HG03354 (cell line): Measurements from ENCODE around the gene RBM7.

Experiments used
- ATAC-seq: cut with Tn5 transposase; IDR thresholded peaks from one replicate; pipeline ENCODE4 v1.9.1; 2021; ENCODE audit warnings: mild to moderate bottlenecking; ENCODE audit not compliant: unreplicated experiment, poor library complexity, severe bottlenecking

RBM7 gene

DNA sequence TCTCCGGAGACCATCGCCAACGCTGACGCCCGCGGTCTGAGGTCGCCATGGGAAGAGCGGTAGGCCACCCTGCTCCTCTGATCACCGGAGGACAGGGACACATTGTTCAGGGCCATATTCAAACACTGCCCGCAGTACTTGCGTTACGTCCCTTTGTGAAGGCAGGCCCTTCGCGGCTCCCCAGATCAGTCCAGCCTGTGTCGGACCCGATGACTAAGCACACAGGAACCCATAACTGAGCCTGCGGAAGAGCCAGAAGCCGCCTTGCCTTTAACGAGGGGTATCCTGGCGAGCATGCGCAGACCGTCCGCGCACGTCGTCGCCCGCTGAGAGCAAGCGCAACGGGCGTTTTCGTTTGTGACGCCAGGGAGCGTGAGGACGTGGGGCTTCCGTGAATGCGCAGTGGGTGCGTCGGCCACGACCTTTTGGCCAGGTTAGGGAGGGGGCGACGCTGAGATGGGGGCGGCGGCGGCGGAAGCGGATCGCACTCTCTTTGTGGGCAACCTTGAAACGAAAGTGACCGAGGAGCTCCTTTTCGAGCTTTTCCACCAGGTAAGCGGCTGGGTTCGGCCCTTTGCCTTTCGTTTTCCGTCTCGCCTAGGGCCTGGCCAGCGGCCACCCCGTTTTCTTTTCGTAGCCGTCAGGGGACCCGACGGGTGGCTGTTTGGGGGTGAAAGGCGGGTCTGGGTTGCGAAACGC, at the start of gene RBM7, which contains the start of gene C11orf71:
TSS of gene RBM7 (plus strand) at position 451 of the 699 bp plus-strand sequence. CDS start at position 457, 6 bp downstream.
TSS of gene C11orf71 (minus strand) at position 296 of the 699 bp plus-strand sequence. CDS start at position 116, 180 bp downstream.
- peak; percentile 97 for ATAC-seq

- no peak for ATAC-seq
Measured at GRCh38 chr11:114353443-114353842, 47.0 kb upstream of the RBM7 start.

GRCh38 chr11:114354076-114354475, 46.4 kb upstream of the RBM7 start:
- ATAC-seq = no peak

DNA sequence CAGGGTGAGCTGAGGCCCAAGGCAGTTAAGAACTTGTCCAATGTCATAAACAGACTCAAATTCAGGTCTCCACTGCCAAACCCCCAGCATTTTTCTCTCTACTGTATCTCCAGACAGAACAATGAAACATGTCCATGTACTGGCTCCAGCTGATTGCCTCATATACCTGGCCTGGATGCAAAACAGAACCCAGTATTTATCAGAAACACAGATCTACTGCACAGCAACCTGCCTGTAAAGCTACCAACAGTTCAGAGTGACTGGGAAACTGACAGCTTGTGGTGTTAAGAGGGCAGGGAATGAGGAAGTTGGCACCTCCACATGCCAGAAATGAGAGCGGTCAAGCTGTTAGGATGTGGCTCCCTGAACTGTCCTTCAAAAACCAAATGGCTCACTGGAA, 41.8 kb upstream of the RBM7 start:
- no peak for ATAC-seq

GRCh38 chr11:114359342-114359741, 41.1 kb upstream of the RBM7 start:
- no peak for ATAC-seq

- ATAC-seq = no peak
Measured at GRCh38 chr11:114362326-114362725, 38.1 kb upstream of the RBM7 start.

- ATAC-seq = no peak
Measured at GRCh38 chr11:114362958-114363357, 37.5 kb upstream of the RBM7 start.

DNA sequence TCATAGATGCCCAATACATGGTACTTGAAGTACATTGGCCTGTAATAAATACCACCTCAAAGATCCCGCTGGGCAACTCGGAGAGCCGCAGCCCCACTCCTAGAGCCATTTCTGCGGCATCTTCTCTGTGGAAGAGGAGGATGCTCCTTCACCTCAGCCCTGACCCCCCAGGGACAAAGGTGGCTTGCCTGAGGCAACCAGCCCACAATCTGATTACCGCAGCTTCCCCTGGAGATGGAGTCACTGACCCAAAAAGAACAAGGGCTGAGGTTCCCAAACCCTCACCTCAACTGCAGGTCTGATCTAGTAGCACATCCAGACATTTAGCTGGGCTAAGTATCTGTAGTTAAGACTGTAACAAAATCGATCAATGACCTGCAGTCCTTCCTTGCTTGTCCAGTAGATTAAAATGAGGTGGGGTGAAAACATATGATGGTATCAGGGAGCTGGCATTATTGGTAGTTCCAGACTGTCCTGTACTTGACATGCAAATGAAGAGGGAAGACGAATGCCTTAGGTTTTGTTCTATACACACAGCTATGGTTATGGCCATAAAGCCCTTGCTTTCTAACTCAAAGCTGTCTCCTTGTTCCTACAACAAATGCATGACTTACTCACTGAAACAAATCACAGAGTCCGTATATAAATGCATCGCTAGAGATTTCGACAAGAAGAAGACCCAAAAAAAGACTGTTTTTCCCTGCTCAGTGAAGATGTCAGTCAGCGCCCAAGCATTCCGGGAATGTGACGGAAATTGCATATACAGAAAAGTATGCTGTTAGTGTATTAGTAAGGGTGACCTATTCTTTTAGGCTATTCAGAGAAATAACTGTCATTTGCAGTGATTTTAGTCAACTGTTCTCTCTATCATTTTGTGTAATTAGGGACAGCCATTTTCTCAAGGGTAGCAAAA, 33.9 kb upstream of the RBM7 start:
- no peak for ATAC-seq

GRCh38 chr11:114367244-114367957, 33.1 kb upstream of the RBM7 start:
- ATAC-seq = no peak

- no peak for ATAC-seq
Measured at GRCh38 chr11:114368918-114369680, 31.4 kb upstream of the RBM7 start.

DNA sequence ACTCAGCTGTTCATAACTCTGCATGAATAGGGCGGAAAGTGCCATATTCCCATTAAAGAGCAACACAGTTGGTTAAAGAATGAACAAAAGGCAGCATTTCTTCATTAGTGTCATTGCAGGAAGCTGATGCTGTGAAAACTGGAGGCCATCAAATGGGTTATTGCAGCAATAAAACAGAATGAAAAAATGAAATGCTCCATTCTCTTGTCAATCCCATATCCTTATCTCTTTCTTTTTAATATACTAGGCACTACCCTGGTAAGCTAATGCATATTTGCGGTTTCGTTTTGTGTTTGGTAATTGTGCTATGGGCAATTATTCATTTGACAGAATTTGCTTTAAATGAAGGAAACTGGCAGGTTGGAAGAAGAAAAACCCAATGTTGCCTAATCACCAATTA, 25.4 kb upstream of the RBM7 start:
- no peak for ATAC-seq

GRCh38 chr11:114377612-114378267, 22.7 kb upstream of the RBM7 start:
- ATAC-seq = no peak

DNA sequence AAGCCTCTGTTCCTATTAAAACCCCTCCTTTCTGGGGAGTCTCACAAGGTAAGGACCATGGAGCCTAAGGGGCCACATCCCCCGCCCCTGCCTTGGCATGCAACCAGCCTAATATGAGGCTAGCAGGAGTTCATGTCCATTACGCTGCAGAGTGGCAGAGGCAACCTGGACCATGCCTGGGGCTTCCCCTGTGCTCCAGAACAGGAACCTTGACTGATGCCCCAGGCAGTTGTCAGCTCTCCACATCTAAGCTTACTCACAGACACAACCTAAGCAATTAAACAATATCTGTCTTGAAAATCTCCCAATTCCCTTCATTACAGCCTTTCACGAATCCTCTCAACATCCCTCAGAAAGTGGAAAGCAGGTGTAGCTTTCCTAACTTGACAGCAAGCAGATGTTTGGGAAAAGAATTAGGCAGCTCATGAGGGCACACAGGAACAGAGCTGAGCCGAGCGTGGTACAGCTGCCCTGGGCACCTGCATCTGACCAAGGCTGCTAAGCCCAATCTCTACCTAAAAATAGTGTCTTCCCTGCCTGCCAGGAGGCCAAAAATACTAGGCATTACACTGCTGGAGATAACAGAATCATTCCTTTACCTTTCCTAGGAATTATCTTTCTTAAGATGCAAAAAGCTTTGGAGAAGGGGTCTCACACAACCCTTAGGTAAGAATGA, 20.9 kb upstream of the RBM7 start:
- ATAC-seq = no peak

- no peak for ATAC-seq
Measured at GRCh38 chr11:114382509-114382908, 18.0 kb upstream of the RBM7 start.

DNA sequence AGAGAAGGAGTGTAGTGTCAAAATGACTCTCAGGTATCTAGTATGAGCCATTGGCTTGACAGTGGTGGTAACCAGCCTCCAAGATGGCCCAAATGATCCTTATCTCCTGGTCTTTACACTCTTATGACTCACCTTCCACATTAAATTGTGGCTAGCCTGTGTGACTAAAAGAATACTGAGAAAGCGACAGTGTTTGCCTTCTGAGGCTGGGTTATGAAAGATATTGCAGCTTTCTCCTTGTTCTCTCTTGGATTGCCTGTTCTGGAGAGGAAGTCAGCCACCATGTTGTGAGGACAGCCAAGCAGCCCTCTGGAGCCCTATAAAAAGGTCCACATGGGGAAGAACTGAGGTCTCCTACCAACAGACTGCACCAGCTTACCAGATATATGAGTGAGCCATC, 16.0 kb upstream of the RBM7 start:
- ATAC-seq = no peak

DNA sequence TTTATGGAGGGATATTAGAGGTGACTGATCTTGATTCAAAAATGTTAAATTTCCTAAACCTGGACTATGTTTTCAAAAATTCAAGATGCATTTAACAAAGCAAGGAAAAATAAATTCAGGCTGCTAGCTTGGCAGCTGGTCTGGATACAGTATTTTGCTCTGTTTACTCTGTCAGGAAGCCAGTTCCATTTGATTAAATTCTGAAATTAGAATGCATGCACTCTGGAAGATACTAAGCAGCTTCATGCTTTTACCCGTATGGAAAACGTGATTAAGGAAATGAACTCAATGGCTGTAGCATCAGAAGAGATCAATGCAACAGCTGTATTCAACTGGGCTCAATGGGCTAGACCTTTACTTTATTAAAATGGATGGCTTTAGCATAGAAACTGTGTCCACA, 14.3 kb upstream of the RBM7 start:
- ATAC-seq = no peak

- ATAC-seq = no peak
Measured at GRCh38 chr11:114386545-114386944, 13.9 kb upstream of the RBM7 start.
